NOMO-1 treated with DMSO at 0.1 percent for 48 hours (cell line): Measurements from ENCODE around the gene PPME1.

ENCODE experiments used
- DNase-seq: peaks from one replicate; lab custom pipeline; 2025; ENCODE audit not compliant: unreplicated experiment; lab: John Stamatoyannopoulos, UW

The PPME1 gene

DNA sequence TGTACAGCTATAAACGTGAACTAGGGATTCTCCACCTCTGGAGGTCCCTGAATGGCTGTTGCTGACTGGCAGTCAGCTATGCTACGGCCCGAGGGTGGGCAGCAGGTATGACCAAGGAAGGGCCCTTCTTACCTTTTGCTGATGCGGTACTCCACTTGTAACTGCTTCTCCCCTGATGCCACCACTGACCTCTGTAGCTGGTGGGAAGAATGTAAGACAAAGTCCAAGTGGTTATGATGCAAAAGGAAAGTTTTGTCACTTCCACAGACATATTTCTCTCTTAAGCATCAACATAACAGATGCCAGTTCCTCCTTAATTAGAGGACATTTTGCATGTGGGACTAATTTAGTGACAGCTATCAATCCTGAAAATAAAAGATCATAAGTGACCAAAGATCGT is 108.2 kb downstream of the PPME1 start:
- DNase-seq, result no peak

DNA sequence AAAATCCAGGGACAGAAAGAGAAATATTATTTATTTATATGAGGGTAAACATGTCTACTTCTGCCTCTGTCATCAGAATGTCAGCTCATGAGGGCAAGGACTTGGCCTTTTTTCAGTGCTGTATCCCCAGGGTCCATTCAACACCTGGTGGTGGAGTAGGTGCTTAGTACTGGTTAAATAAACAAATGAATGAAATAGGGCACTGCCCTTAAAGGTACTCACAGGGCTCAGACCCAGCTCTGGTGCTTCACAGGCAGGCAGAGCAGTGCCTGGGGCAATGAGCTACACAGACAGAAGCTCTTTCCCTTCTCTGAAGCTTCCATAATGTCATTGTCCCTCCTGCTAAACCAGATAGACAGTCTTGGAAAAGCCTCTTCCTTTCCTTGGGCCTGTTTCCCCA is 109.4 kb downstream of the PPME1 start:
- DNase-seq, result no peak

DNA sequence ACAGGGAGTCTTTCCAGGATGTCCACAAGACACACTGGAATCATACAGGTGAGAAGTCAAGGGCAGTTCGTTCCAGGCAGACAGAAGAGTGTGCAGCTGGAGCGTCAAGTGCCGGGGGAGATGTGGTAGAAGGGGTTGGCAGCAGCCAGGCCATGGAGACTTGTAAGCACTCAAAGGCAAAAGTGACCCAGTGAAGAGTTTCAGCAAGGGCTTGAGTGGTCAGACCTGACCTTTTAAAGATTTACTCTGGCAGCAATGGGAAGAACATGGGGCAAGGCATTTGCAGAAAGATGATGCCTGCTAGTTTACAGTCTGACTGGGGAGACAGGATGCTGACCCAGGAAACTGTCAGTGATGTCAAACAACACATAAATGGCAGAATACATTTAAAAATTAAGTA is 111.3 kb downstream of the PPME1 start:
- DNase-seq, result no peak

DNA sequence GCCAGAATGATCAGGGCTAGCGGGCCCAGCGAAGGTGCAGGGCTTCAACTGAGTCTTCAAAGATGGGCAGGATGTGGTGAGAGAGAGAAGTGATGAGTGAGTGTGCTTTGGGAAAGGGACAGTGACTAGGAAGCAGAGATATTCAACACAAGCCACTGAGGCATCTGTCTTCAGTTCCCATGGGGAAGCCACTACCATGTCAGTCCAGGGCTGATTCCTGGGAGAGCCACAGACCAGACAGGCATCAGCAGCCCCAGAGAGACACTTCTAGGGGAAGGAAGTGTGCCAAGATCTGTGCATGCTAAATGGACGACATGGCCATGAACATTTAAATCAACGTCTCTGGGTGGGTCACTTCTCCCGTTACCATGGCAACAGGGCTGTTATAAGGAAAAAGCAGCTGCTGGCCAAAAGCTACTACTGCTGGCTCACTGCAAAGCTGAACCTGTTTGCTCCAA is 111.9 kb downstream of the PPME1 start:
- DNase-seq, result no peak

DNA sequence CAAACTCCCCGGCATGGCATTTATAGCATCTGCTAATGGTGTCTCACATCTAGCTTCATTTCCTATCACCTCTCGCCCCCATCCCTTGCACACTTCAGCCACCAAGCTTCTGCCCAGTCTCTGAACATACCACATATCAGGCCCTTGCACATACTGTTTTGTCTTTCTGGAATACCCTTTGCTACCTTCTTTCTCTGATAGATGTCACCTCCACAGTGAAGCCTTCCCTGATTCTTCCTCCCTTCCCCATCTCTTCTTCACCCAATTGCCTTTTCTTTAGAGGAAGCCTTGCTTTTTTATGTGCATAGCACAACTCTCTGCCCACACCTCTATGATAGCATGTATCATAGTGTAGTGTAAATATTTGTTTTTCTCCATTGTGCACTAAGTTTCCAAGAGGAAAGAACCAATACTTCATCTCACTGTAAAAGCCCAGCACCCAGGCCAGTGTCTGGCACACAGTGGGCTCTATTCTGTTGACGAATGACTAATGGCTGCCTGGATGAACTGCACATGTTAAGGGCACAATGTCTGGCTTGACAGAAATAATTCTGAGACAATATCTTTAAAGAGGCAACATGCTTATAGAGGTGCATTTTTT is 112.6 kb downstream of the PPME1 start:
- DNase-seq, result no peak

DNA sequence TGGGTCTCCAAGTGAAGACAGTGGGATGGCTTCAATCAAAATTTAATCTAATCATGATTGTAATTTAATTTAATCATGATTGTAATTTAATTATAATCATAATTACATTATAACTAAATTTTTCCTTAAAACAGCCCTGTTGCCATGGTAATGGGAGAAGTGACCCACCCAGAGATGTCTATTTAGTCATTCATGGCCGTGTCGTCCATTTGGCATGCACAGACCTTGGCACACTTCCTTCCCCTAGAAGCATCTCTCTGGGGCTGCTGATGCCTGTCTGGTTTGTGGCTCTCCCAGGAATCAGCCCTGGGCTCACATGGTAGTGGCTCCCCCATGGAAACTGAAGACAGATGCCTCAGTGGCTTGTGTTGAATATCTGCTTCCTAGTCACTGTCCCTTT is 113.4 kb downstream of the PPME1 start:
- no peak for DNase-seq

DNA sequence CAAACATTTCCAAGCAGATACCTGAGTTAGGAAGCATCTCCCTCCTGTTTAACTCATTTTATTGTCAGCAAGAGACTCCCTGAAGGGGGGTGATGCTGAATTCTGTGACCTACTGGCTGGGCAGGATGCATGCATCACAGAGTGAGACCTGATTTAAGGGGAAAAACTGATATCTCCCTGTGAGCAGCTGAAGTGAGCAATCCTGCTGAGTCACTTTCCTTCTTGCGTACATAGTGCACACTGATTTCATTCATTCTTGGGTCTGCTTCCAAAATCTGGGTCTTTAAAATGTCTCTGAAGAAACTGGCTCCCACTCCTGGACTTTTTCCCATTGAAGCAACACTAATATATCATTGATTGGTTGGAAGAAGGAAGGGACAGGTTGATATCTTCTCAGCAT is 117.1 kb downstream of the PPME1 start:
- DNase-seq, result no peak

DNA sequence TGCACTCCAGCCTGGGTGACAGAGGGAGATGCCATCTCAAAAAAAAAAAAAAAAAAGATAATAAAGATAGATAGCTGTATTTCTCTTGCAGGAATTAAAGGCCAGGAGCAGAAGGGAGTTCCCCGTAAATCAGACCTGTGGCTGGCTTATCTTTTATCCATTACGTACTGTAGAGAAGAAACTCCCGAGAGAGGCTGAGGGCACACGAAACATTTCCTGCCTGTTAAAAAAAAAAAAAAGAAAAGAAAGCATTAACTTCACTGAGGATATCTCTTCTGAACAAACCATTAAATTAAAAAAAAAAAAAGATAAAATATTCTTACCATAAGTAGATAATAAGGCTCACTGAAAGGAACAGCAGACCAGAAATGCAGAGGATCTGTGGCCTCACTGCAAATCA is 117.8 kb downstream of the PPME1 start:
- no peak for DNase-seq

DNA sequence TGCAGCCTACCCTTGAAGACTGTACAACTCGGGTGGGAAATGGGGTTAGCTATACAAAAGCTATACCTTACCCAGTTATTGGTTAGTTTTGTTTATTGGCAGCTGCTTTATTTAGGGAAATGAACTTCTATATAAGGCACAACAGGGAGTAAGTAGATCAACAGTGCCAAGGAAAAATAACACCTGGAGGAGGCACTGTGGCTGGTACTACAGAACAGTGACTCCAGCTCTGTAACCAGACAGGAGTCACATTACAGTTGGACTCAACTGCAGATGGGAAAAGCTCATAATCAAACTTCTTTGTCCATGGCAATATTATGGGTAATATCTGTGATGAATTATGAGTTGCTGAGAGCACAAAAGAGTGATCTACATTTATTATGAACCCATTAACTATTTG is 126.4 kb downstream of the PPME1 start:
- DNase-seq, result no peak

DNA sequence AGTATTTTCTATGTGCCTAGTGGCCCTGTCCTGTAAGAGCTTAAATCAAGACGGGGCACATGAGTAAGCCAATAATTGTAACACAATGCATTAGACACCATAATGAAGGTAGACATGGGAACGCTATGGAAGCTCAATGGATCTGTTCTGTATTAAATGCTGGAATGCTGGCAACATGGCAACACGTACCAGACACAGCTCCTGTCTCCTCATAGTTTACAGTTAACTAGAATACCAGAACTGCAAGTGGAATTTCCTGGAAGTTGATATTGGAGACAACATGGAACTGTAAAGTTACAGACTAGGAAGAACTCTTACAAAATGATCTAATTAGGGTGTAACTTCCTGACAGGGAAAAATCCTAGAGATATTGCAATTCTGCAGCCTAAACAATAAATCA is 127.9 kb downstream of the PPME1 start:
- DNase-seq, result no peak
